ENCODE results near the gene C14orf132. TPM values are rescaled to one million over a fixed set of nuclear protein-coding genes. Genes with fewer than 3 reads are reported as not detected.

C14orf132 gene
- polyA plus RNA-seq, 1 donor (not counting 4 experiments of a cell fraction or from before 2014, with no cell fraction given): 1.3 TPM

DNA sequence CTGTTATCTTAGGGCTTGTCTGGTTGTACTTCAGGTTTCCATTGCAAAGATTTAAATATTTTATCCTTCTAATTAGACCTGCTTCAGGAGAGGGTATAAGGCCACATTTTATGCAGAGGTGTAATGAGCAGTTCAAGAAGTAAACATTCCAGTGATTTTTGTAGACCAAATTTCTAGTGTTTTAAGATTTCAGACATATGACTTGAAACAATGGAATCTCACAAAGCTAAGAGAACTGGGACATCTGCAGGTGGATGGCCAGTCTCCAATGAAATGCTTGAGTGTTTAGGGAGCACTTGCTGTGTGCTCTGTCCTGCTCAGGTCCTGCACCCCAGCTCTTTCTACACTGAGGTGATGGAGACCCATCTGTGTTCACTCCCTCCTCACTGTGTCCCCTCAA, 7.9 kb downstream of the C14orf132 start:
- DNase-seq (ENCODE audit: low read depth, low spot score) (no peak), FAIRE-seq (no peak)
- Histone ChIP-seq H3K27ac (ENCODE audit: control insufficient read depth, insufficient read depth, low read length) (no peak overlapping the region), H3K36me3 (ENCODE audit: control insufficient read depth in 2 of 2, extremely low read depth in 1 of 2, insufficient read depth in 2 of 2, low read length in 2 of 2) (no peaks in the 10 kb centered on the region), H4K20me1 (ENCODE audit: control insufficient read depth, extremely low read depth, insufficient read depth, low read length) (no peaks in the 10 kb centered on the region), H3K9ac (ENCODE audit: control insufficient read depth, extremely low read depth, insufficient read depth, low read length) (no peak overlapping the region), H3K27me3 (ENCODE audit: control insufficient read depth, extremely low read depth, insufficient read depth, low read length) (peaks cover 6% of the 10 kb centered on the region), H2AFZ (ENCODE audit: control insufficient read depth, low read length) (no peak overlapping the region), H3K4me1 (ENCODE audit: control insufficient read depth, extremely low read depth, insufficient read depth, low read length) (no peaks in the 10 kb centered on the region), H3K9me3 (ENCODE audit: control insufficient read depth, low read depth, low read length) (no peaks in the 10 kb centered on the region), H3K4me2 (ENCODE audit: control insufficient read depth, extremely low read depth, insufficient read depth, low read depth, low read length) (no peak overlapping the region), H3K4me3 (ENCODE audit: control insufficient read depth in 2 of 3, extremely low read depth in 1 of 3, insufficient read depth in 2 of 3, low read depth in 1 of 3, low read length in 3 of 3) (no peak overlapping the region), H3K79me2 (ENCODE audit: control insufficient read depth, insufficient read depth, low read length) (no peaks in the 10 kb centered on the region), H3K9me1 (ENCODE audit: control insufficient read depth, extremely low read depth, insufficient read depth, low read length) (no peaks in the 10 kb centered on the region)
- dilution Hi-C loops (cut with MboI; ENCODE audit: extremely low pct_ligation_motif_present, low sequenced_read_pairs): no loop called here
- no peak for TF ChIP-seq EZH2 (IDR thresholded peaks at IDR 0.05; ENCODE audit: low read length)
- TF ChIP-seq, protein P1, sequence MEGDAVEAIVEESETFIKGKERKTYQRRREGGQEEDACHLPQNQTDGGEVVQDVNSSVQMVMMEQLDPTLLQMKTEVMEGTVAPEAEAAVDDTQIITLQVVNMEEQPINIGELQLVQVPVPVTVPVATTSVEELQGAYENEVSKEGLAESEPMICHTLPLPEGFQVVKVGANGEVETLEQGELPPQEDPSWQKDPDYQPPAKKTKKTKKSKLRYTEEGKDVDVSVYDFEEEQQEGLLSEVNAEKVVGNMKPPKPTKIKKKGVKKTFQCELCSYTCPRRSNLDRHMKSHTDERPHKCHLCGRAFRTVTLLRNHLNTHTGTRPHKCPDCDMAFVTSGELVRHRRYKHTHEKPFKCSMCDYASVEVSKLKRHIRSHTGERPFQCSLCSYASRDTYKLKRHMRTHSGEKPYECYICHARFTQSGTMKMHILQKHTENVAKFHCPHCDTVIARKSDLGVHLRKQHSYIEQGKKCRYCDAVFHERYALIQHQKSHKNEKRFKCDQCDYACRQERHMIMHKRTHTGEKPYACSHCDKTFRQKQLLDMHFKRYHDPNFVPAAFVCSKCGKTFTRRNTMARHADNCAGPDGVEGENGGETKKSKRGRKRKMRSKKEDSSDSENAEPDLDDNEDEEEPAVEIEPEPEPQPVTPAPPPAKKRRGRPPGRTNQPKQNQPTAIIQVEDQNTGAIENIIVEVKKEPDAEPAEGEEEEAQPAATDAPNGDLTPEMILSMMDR (optimal IDR thresholded peaks at IDR 0.05 in 1 of 3, IDR thresholded peaks at IDR 0.05 in 1 of 3, conservative IDR thresholded peaks at IDR 0.05 in 1 of 3; ENCODE audit: extremely low read depth in 1 of 3, insufficient read depth in 2 of 3, low read length in 3 of 3): no peak

DNA sequence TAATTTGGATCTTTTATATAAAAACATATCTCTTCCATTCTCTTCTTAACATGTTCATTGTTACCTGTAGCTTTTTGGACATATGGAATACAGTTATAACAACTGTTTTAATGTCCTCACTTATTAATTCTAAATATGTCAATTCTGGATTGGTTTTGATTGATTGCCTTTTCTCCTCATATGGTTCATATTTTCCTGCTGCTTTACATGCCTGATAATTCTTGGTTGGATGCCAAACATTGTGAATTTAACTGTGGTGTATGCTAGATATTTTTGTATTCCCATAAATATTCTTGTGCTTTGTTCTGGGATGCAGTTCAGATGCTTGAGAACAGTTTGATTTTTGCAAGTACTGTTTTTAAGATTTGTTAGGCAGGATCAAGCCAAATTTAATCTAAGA, 10.8 kb downstream of the C14orf132 start:
- no peak for TF ChIP-seq EZH2 (IDR thresholded peaks at IDR 0.05; ENCODE audit: low read length)
- TF ChIP-seq, protein P1 (optimal IDR thresholded peaks at IDR 0.05 in 1 of 3, IDR thresholded peaks at IDR 0.05 in 1 of 3, conservative IDR thresholded peaks at IDR 0.05 in 1 of 3; ENCODE audit: extremely low read depth in 1 of 3, insufficient read depth in 2 of 3, low read length in 3 of 3): no peak
- Histone ChIP-seq H3K36me3 (ENCODE audit: control insufficient read depth in 2 of 2, extremely low read depth in 1 of 2, insufficient read depth in 2 of 2, low read length in 2 of 2) (no peaks in the 10 kb centered on the region), H3K27me3 (ENCODE audit: control insufficient read depth, extremely low read depth, insufficient read depth, low read length) (no peaks in the 10 kb centered on the region), H3K9me1 (ENCODE audit: control insufficient read depth, extremely low read depth, insufficient read depth, low read length) (no peaks in the 10 kb centered on the region), H3K27ac (ENCODE audit: control insufficient read depth, insufficient read depth, low read length) (no peak overlapping the region), H3K9ac (ENCODE audit: control insufficient read depth, extremely low read depth, insufficient read depth, low read length) (no peak overlapping the region), H3K9me3 (ENCODE audit: control insufficient read depth, low read depth, low read length) (no peaks in the 10 kb centered on the region), H2AFZ (ENCODE audit: control insufficient read depth, low read length) (no peak overlapping the region), H3K4me2 (ENCODE audit: control insufficient read depth, extremely low read depth, insufficient read depth, low read depth, low read length) (no peak overlapping the region), H3K4me3 (ENCODE audit: control insufficient read depth in 2 of 3, extremely low read depth in 1 of 3, insufficient read depth in 2 of 3, low read depth in 1 of 3, low read length in 3 of 3) (no peak overlapping the region), H4K20me1 (ENCODE audit: control insufficient read depth, extremely low read depth, insufficient read depth, low read length) (peaks cover 4% of the 10 kb centered on the region), H3K79me2 (ENCODE audit: control insufficient read depth, insufficient read depth, low read length) (no peaks in the 10 kb centered on the region), H3K4me1 (ENCODE audit: control insufficient read depth, extremely low read depth, insufficient read depth, low read length) (no peaks in the 10 kb centered on the region)
- dilution Hi-C loops (cut with MboI; ENCODE audit: extremely low pct_ligation_motif_present, low sequenced_read_pairs): no loop called here
- FAIRE-seq (no peak), DNase-seq (ENCODE audit: low read depth, low spot score) (no peak)

Data from keratinocyte (primary cell).